Colonic mucosa (tissue), 4 donors: ENCODE data around the gene ABI1. TPM values are rescaled to one million over a fixed set of nuclear protein-coding genes. Genes with fewer than 3 reads are reported as not detected.

ENCODE experiments used
- DNase-seq: peaks from one replicate; pipeline ENCODE4 v3.0.0-alpha.2; 2020
- H3K27ac ChIP-seq: fragments of 200-600 bp; one replicate; pipeline ENCODE4 v1.8.0; 2021
- H3K27me3 ChIP-seq: fragments of 200-600 bp; one replicate; pipeline ENCODE4 v1.8.0; 2021
- H3K36me3 ChIP-seq: fragments of 200-600 bp; one replicate; pipeline ENCODE4 v1.8.0; 2021
- H3K4me1 ChIP-seq: fragments of 200-600 bp; one replicate; pipeline ENCODE4 v1.8.0; 2021; ENCODE audit warnings: mild to moderate bottlenecking
- H3K4me3 ChIP-seq: fragments of 200-600 bp; one replicate; pipeline ENCODE4 v1.8.0; 2021
- H3K9ac ChIP-seq, 2 donors: one replicate each; pipeline ENCODE4 v1.7.0; 2013; ENCODE audit warnings: control low read depth in 2 of 2, low read depth in 2 of 2, low read length in 2 of 2
- H3K9me3 ChIP-seq: fragments of 200-600 bp; one replicate; pipeline ENCODE4 v1.8.0; 2021
- intact Hi-C: fragments of 100-400 bp; cut with DNase I; formaldehyde crosslinking; loops from one replicate; pipeline ENCODE4 v1.14.1; 2022
- total RNA-seq, 2 donors: library from RNA; stranded (reverse); fragmentation: NEBNext Ultra II Directional in 1 of 2; extraction: Animal tissue kit (Norgen Biotek cat#: 25700) in 1 of 2; gene quantifications; one replicate each; pipeline ENCODE4 v1.2.1, GENCODE V29; 2021
- TF ChIP-seq, protein P1 (sequence below): fragments of 200-600 bp; IDR thresholded peaks from one replicate; pipeline ENCODE4 v1.8.0; 2022; ENCODE audit warnings: antibody characterized with exemption, mild to moderate bottlenecking
- donor health status: healthy.
- donor health status: DM: no; HTN: no; CAD: no.
- donor health status: DM: no; HTN: no; CAD: no.

The ABI1 gene
- total RNA-seq, 2 donors from 2014 or later, result 45.6 to 65.3 TPM

- Histone ChIP-seq H3K4me1 (peaks cover 3% of the 10 kb centered on the region), H3K9me3 (no peaks in the 10 kb centered on the region), H3K4me3 (no peak overlapping the region), H3K9ac (no peak overlapping the region), H3K27ac (no peak overlapping the region), H3K36me3 (no peaks in the 10 kb centered on the region), H3K27me3 (no peaks in the 10 kb centered on the region)
- TF ChIP-seq, protein P1, sequence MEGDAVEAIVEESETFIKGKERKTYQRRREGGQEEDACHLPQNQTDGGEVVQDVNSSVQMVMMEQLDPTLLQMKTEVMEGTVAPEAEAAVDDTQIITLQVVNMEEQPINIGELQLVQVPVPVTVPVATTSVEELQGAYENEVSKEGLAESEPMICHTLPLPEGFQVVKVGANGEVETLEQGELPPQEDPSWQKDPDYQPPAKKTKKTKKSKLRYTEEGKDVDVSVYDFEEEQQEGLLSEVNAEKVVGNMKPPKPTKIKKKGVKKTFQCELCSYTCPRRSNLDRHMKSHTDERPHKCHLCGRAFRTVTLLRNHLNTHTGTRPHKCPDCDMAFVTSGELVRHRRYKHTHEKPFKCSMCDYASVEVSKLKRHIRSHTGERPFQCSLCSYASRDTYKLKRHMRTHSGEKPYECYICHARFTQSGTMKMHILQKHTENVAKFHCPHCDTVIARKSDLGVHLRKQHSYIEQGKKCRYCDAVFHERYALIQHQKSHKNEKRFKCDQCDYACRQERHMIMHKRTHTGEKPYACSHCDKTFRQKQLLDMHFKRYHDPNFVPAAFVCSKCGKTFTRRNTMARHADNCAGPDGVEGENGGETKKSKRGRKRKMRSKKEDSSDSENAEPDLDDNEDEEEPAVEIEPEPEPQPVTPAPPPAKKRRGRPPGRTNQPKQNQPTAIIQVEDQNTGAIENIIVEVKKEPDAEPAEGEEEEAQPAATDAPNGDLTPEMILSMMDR, result no peak
- no peak for DNase-seq
- intact Hi-C loops, result no loop called here
These were observed 55.1 kb downstream of the ABI1 start for GRCh38 chr10:26805567-26806245.

GRCh38 chr10:26804418-26805393 lies 56.1 kb downstream of the ABI1 start:
- Histone ChIP-seq H3K9ac (no peak overlapping the region), H3K27me3 (no peaks in the 10 kb centered on the region), H3K9me3 (no peaks in the 10 kb centered on the region), H3K4me3 (no peak overlapping the region), H3K36me3 (no peaks in the 10 kb centered on the region), H3K27ac (no peak overlapping the region), H3K4me1 (peaks cover 3% of the 10 kb centered on the region)
- TF ChIP-seq, protein P1, result no peak
- no peak for DNase-seq
- intact Hi-C loops, result no loop called here

GRCh38 chr10:26803849-26804248 lies 56.9 kb downstream of the ABI1 start:
- Histone ChIP-seq H3K4me3 (no peak overlapping the region), H3K27ac (no peak overlapping the region), H3K27me3 (no peaks in the 10 kb centered on the region), H3K4me1 (peaks cover 3% of the 10 kb centered on the region), H3K36me3 (no peaks in the 10 kb centered on the region), H3K9me3 (no peaks in the 10 kb centered on the region), H3K9ac (no peak overlapping the region)
- no peak for DNase-seq
- TF ChIP-seq, protein P1, result no peak
- intact Hi-C loops, result no loop called here

GRCh38 chr10:26802527-26802926 lies 58.2 kb downstream of the ABI1 start:
- intact Hi-C loops, result no loop called here
- no peaks in the 10 kb centered on the region for H3K27me3 ChIP-seq
- H3K4me1 ChIP-seq, result peaks cover 3% of the 10 kb centered on the region
- no peak overlapping the region for H3K27ac ChIP-seq
- no peak for DNase-seq
- TF ChIP-seq, protein P1, result no peak
- no peak overlapping the region for H3K4me3 ChIP-seq
- no peaks in the 10 kb centered on the region for H3K9me3 ChIP-seq
- H3K9ac ChIP-seq, result no peak overlapping the region
- no peaks in the 10 kb centered on the region for H3K36me3 ChIP-seq

DNA sequence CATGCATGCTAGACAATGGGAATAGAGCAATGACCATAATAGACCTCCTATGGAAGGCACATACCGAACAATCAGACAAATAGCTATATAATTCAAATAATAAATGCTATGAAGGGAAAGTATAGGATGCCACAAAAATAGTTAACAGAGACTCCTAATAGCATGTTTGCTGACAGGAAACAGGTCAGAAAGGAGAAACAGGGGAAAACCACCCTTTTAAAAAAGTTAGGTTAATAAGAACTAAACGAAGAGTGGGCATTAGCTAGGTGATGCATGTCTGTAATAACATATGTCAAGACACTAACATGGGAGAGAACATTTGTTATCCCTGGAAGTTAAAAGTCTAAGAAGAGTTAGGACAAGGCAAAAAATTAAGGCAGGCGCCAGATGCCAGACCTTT lies 58.9 kb downstream of the ABI1 start:
- no peak for DNase-seq
- H3K36me3 ChIP-seq, result no peaks in the 10 kb centered on the region
- H3K4me1 ChIP-seq, result peaks cover 3% of the 10 kb centered on the region
- H3K27me3 ChIP-seq, result no peaks in the 10 kb centered on the region
- no peak overlapping the region for H3K4me3 ChIP-seq
- H3K9me3 ChIP-seq, result no peaks in the 10 kb centered on the region
- intact Hi-C loops, result no loop called here
- no peak overlapping the region for H3K9ac ChIP-seq
- TF ChIP-seq, protein P1, result no peak
- H3K27ac ChIP-seq, result no peak overlapping the region
